Activated CD8-positive, alpha-beta memory T cell treated with anti-CD3 and anti-CD28 coated beads, Interleukin-2, amount 10 ng/mL, durations not matched to agents 7 days and 5 days (primary cell): ENCODE data around the gene RRAS. TPM values are rescaled to one million over a fixed set of nuclear protein-coding genes. Genes with fewer than 3 reads are reported as not detected.
A peak's percentile ranks its signal among the peaks of the same experiment; 100 is the strongest.
"Not testable (repeated sequence)": the region's sequence is repeated elsewhere in the genome, so short reads cannot be mapped to it uniquely, and the experiment has no call there.

Source experiments
- ATAC-seq: fragments of 150-1000 bp; cut with Tn5 transposase; one replicate; pipeline ENCODE4 v1.10.0; 2021; ENCODE audit warnings: moderate library complexity
- CTCF ChIA-PET: fragments of 350-600 bp; sonication (Branson Sonifier 250); formaldehyde crosslinking; loops from one replicate; lab custom pipeline; 2021; ENCODE audit warnings: antibody characterized with exemption; lab: Charles Lee
- DNase-seq: peaks from one replicate; pipeline ENCODE4 v3.0.0-alpha.2; 2020
- H3K27ac Mint-ChIP-seq: one replicate; pipeline ENCODE4 v1.8.0; 2021; ENCODE audit warnings: mild to moderate bottlenecking, mixed read lengths
- H3K27me3 Mint-ChIP-seq: one replicate; pipeline ENCODE4 v1.8.0; 2021; ENCODE audit warnings: mixed read lengths
- H3K36me3 Mint-ChIP-seq: one replicate; pipeline ENCODE4 v1.8.0; 2021; ENCODE audit warnings: mild to moderate bottlenecking, mixed read lengths
- H3K4me1 Mint-ChIP-seq: one replicate; pipeline ENCODE4 v1.8.0; 2021; ENCODE audit warnings: mixed read lengths
- H3K4me3 Mint-ChIP-seq: one replicate; pipeline ENCODE4 v1.8.0; 2021; ENCODE audit warnings: mild to moderate bottlenecking, moderate library complexity, mixed read lengths
- H3K9me3 Mint-ChIP-seq: one replicate; pipeline ENCODE4 v1.8.0; 2022; ENCODE audit warnings: low read depth, mixed read lengths
- total RNA-seq, 2 experiments: library from RNA; stranded (reverse); gene quantifications; one replicate each; pipeline ENCODE4 v1.2.3, GENCODE V29; 2021

RRAS gene
- total RNA-seq, 2 experiments from 2014 or later: 6.6 to 9.6 TPM

DNA sequence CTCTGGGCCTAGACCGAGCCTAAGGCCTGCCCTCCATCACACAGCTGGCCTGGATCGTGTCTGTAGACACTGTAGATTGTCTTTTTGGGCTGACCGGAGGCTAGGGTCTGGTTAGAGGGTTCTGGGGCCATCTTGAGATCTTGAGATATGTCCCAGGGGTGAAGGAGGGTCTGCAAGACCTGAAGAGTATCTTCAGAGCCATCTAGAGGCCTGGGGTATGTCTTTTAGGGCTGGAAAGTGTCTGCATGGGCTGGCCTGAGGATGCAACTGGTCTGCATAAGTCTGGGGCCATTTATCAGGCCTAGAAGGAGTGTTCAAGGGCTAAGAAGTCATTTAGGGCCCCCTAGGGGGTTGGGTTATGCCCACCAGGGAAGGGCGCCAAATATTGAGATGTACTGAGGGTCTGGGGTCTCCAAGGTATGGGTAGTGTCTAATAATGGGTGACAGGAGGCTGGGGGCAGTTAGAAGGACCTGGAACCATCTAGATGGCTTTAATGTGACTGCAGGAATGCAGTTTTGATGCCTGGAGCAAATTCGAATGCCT lies 2.6 kb upstream of the RRAS start:
- DNase-seq: no peak
- Mint-ChIP-seq H3K27ac (peak overlapping the region; percentile 99), H3K27me3 (peaks cover 6% of the 10 kb centered on the region), H3K36me3 (peaks cover 7% of the 10 kb centered on the region), H3K4me3 (peak overlapping the region; percentile 93), H3K4me1 (peaks cover 44% of the 10 kb centered on the region), H3K9me3 (no peaks in the 10 kb centered on the region)
- no peak for ATAC-seq
- CTCF ChIA-PET: interaction anchor here (0.7 to 4.9 kb wide), 11 partner anchors 13 to 153 kb away, joined by 3 to 54 read pairs (median 5); partner anchors contain the start of genes BCL2L12, IRF3 and PRMT1

DNA sequence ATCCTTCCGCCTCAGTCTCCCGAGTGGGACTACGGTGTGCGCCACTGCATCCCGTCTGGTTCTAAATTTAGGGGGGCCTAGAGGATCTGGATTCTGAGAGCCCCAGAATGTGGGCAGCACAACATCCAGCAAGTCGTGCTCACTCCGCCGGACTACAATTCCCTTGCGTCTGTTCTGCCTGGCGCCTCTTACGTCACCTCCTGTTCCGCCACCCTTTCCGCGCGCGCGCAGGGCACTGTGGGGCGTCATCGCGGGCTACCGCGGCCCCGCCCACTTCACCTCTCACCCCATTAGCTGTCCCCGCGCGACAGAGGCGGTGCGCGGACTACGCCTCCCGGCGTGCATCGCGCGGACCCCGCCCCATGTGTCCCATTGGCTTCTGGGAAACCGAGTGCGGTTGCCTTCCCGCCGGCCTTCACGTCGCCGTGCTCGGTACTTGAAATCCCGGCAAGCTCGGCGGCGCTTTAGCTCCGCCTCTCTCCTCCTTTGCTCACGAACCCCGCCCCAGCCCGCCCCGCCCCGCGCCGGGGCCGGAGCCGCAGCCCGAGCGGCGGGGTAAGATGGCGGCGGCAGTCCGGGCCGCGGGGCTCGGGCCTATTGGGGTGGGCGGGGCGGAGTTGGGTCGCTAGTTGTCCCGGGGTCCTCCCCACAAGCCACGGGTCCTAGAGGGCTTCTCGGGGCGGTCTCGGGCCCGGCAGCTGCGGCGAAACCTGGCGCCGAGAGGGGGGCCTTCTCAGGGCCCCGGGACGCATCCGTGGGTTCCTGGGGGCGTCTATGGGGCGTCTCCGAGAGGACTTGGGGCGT lies 1.9 kb upstream of the RRAS start, which contains the start of gene SCAF1:
SCAF1 (plus strand) TSS at position 522 of the 804 bp plus-strand sequence. CDS start 2,818 bp downstream, outside the sequence.
- ATAC-seq (peak; percentile 63), DNase-seq (peak; percentile 100)
- H3K4me1 Mint-ChIP-seq: peaks cover 44% of the 10 kb centered on the region
- H3K36me3 Mint-ChIP-seq: peaks cover 7% of the 10 kb centered on the region
- peak within 1 kb of the TSS; percentile 93 for H3K4me3 Mint-ChIP-seq
- H3K27ac Mint-ChIP-seq: peak within 1 kb of the TSS; percentile 99
- no peaks in the 10 kb centered on the region for H3K9me3 Mint-ChIP-seq
- H3K27me3 Mint-ChIP-seq: peaks cover 6% of the 10 kb centered on the region
- CTCF ChIA-PET: interaction anchor here (0.7 to 4.9 kb wide), 8 partner anchors 23 to 153 kb away, joined by 3 to 54 read pairs (median 4); partner anchors contain the start of genes BCL2L12, IRF3 and PRMT1

DNA sequence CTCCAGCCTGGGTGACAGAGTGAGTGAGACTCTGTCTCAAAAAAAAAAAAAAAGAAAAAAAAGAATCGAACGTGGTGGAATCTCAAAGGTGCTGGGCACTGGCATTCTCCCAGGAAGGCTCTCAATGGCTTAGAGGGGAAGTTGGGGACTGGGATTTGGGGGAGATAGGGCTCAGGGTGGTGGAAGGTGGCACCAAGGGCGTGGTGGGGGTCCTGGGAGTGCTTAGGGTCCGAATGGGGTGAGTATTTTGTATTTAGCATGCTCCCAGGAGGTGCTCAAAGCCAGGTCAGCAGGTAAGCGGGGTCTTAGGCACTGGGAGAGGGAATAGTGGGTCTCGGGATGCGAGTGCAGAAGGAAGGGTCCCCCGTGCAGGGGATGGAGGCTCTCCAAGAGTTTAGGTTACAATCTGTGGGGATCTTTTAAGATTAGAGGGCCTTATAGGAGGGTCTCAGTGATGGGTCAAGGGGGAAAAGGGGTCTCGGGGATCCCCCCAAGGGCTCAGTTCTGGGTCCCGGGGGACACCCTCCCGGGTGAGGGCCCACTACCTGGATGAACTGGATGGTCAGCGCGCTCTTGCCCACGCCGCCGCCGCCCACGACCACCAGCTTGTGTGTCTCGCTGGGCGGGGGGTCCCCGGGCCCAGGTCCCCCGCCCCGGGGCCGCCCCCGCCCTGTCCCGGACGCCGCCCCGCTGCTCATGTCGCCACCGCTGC lies 386 bp downstream of the RRAS start:
- CTCF ChIA-PET: interaction anchor here (0.9 to 4.9 kb wide), 10 partner anchors 33 to 646 kb away, joined by 3 to 54 read pairs (median 5); partner anchors contain the start of genes GYS1, NOSIP, PRMT1 and PRR12
- peak overlapping the region; percentile 41 for H3K27ac Mint-ChIP-seq
- H3K36me3 Mint-ChIP-seq: peaks cover 4% of the 10 kb centered on the region
- H3K4me1 Mint-ChIP-seq: peaks cover 44% of the 10 kb centered on the region
- peak overlapping the region; percentile 93 for H3K4me3 Mint-ChIP-seq
- peaks cover 6% of the 10 kb centered on the region for H3K27me3 Mint-ChIP-seq
- ATAC-seq (no peak), DNase-seq (no peak)
- no peaks in the 10 kb centered on the region for H3K9me3 Mint-ChIP-seq

DNA sequence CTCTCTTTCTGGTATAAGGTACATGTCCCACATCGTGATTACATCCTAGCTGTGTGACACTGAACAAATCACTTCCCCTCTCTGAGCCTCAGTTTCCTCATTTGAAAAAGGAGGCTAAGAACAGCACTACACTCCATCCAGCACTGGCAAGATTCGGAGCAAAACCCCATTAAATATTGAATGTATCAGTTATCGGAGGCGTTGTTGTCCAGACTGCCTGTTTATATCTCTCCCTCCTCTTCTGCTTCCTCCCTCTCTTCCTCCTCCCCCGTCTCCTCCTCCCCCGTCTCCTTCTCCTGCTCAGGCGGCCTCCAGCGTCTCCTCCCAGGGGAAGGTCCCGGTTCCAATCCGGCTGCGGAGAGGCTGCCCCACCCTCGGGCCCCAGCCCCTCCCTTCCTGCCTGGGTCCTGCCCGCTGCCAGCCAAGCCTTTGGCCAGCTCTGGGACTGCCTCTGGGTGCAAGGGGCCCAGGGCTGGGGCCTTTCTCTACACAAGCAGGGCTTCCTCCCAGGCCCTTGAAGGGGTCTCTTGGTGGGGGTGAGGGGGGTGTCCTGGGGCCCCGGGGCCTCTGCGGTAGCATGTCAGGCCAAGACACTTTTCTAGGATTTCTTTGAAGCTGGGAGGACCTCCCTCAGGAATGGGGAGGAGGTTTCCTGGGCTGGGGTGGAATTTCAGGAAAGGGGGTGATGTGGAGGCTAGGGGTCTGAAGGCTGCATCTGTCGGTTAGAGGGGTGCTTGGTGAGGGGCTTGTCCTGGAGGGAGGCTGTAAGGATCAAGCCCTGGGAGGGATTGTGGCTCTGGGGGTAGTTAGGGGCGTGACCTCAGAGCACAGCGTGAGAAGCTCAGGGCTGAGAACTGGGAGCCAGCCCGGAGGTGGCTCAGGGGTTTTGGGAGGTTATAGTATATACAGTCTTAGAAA lies 1.9 kb downstream of the RRAS start:
- H3K27ac Mint-ChIP-seq: no peak overlapping the region
- CTCF ChIA-PET: interaction anchor here (0.6 to 3.5 kb wide), 2 partner anchors 19 to 35 kb away, joined by 3 to 11 read pairs; no protein-coding TSS in a partner anchor

DNA sequence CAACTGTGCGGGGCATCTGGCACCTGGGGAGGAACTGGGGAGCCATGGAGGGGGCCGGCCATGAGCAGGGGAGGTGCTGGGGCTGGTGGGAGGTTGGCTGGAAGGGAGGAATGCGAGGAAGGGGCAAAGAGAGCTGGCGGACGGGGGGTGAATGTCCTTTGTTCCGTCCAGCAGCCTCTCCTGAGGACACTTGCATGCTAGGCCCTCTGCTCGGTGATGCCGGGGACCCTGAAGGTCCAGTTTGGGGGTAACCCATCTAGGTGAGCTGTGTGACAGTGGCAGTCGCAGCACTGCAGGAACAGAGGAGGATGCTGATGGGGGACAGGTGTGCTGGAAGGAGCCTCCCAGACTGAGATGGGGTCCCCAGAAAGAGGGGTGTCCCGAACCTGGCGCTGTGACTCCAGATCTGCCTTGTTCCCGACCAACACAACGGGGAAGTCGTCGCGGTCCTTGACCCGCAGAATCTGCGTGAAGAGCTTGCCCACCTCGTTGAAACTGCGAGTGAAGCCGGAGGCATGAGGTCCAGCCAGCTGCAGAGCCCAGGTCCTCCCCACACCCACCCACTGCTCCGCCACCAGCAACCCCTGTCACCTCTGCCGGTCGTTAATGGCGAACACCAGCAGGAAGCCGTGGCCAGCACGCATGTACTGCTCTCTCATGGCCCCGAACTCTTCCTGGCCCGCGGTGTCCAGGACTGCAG lies 3.6 kb downstream of the RRAS start:
- CTCF ChIA-PET: interaction anchor here (3.5 kb wide), 1 partner anchor 36 kb away, joined by 11 read pairs; no protein-coding TSS in a partner anchor
- Mint-ChIP-seq H3K9me3 (no peaks in the 10 kb centered on the region), H3K27me3 (peaks cover 6% of the 10 kb centered on the region), H3K27ac (no peak overlapping the region), H3K4me1 (peaks cover 19% of the 10 kb centered on the region), H3K4me3 (no peak overlapping the region), H3K36me3 (no peaks in the 10 kb centered on the region)
- no peak for ATAC-seq
- DNase-seq: no peak

More for the DNA sequence above, 1.9 kb downstream of the RRAS start:
- Mint-ChIP-seq H3K4me3 (peak overlapping the region; percentile 28), H3K36me3 (no peaks in the 10 kb centered on the region), H3K27me3 (peaks cover 6% of the 10 kb centered on the region), H3K4me1 (peaks cover 29% of the 10 kb centered on the region), H3K9me3 (no peaks in the 10 kb centered on the region)
- no peak for DNase-seq
- no peak for ATAC-seq

DNA sequence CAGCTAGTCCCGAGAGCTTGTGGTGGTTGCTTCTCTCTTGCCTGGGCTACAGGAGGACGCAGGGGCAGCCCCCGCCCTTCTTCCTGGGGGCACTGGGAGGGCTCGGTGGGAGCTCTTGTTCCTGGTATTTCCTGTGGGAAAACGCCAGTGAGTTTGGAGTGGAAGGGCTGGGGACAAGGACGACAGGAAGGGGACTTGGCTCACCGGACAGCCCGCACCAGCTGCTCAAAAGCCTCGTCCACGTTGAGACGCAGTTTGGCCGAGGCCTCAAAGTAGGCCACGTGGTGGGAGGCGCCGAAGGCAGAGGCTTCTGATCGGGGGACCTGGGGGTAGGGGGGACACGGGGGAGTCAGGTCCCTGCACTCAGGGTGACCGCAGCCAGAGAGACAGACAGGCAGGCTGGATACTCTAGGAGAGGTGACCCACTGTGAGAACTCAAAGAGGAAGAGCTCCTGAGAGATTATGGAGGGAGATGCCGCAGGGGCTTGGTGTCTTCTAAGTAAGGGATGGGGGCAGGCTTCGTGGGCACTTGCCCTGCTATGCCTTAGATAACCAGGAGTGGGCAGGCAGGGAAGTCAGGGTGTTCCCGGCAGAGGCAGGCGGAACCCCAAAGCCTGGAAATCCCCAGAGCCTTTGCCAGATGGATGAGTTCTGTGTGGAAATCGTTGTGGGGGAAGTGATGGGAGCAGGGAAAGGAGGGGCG lies 4.3 kb downstream of the RRAS start:
- Mint-ChIP-seq H3K4me1 (peaks cover 15% of the 10 kb centered on the region), H3K9me3 (no peaks in the 10 kb centered on the region), H3K36me3 (no peaks in the 10 kb centered on the region), H3K27ac (no peak overlapping the region), H3K4me3 (no peak overlapping the region), H3K27me3 (peaks cover 6% of the 10 kb centered on the region)
- CTCF ChIA-PET: interaction anchor here (3.5 kb wide), 1 partner anchor 37 kb away, joined by 11 read pairs; no protein-coding TSS in a partner anchor
- no peak for ATAC-seq
- no peak for DNase-seq

DNA sequence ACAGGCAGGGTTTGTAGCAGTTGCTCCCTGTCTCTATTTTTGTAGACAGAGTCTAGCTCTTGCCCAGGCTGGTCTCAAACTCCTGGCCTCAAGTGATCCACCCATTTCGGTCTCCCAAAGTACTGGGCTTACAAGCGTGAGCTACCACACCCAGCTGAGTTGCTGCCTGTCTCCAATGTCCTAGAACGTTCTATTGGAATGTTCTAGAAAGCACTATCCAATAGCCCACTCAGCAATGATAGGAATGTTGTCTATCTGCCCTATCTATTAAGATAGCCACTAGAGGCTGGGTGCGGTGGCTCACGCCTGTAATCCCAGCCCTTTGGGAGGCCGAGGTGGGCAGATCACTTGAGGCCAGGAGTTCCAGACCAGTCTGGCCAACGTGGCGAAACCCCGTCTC lies 6.7 kb downstream of the RRAS start:
- ATAC-seq, H3K4me3 Mint-ChIP-seq, H3K9me3 Mint-ChIP-seq, CTCF ChIA-PET, H3K4me1 Mint-ChIP-seq, DNase-seq, H3K36me3 Mint-ChIP-seq, H3K27ac Mint-ChIP-seq, H3K27me3 Mint-ChIP-seq: not testable (repeated sequence)

DNA sequence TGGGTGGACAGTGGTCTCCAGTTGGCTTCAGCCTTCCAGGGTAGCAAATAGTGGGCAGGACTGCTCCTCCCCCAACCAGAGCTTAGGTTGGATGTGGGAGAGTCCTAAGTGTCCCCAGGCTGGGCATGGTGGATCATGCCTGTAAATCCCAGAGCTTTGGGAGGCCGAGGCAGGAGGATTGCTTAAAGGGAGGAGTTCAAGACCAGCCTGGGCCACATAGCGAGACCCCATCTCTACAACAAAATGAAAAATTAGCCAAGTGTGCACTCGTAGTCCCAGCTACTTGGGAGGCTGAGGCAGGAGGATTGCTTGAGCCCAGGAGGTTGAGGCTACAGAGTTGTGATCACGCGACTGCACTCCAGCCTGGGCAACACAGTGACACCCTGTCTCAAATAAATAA lies 7.4 kb downstream of the RRAS start:
- DNase-seq: no peak

DNA sequence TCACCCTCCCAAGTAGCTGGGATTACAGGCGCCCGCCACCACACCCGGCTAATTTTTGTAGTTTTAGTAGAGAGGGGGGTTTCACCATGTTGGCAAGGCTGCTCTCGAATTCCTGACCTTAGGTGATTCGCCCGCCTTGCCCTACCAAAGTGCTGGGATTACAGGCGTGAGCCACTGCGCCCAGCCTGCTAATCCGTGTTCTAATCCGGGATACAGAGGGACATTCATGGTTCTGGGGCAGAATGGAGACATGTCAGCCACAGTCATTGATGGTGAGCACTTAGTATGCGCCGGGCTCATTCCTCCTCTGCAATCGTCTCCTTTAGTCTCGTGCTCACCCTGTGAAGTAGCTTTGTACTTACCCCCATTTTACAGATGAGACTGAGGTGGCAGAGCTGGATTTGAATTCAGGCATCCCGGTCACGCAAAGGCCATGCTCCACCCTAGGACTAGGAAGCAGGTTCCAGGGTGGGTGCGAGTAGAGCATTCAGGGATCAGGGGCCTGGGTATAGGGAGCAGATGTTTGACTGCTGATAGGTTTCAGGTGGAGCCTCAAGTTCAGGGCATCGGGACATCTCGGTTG lies 8.2 kb downstream of the RRAS start:
- H3K36me3 Mint-ChIP-seq: peaks cover 10% of the 10 kb centered on the region
- CTCF ChIA-PET: interaction anchor here (0.7 kb wide), 1 partner anchor 16 kb away, joined by 6 read pairs; no protein-coding TSS in a partner anchor
- no peak overlapping the region for H3K4me3 Mint-ChIP-seq
- H3K27me3 Mint-ChIP-seq: no peaks in the 10 kb centered on the region
- no peaks in the 10 kb centered on the region for H3K4me1 Mint-ChIP-seq
- no peak for DNase-seq
- no peak for ATAC-seq
- H3K27ac Mint-ChIP-seq: no peak overlapping the region
- H3K9me3 Mint-ChIP-seq: no peaks in the 10 kb centered on the region

More for the DNA sequence above, 7.4 kb downstream of the RRAS start:
- CTCF ChIA-PET: no interaction called here
- no peaks in the 10 kb centered on the region for H3K27me3 Mint-ChIP-seq
- no peaks in the 10 kb centered on the region for H3K9me3 Mint-ChIP-seq
- ATAC-seq: no peak
- no peak overlapping the region for H3K27ac Mint-ChIP-seq
- H3K4me3 Mint-ChIP-seq: no peak overlapping the region
- H3K36me3 Mint-ChIP-seq: peaks cover 6% of the 10 kb centered on the region
- H3K4me1 Mint-ChIP-seq: no peaks in the 10 kb centered on the region

DNA sequence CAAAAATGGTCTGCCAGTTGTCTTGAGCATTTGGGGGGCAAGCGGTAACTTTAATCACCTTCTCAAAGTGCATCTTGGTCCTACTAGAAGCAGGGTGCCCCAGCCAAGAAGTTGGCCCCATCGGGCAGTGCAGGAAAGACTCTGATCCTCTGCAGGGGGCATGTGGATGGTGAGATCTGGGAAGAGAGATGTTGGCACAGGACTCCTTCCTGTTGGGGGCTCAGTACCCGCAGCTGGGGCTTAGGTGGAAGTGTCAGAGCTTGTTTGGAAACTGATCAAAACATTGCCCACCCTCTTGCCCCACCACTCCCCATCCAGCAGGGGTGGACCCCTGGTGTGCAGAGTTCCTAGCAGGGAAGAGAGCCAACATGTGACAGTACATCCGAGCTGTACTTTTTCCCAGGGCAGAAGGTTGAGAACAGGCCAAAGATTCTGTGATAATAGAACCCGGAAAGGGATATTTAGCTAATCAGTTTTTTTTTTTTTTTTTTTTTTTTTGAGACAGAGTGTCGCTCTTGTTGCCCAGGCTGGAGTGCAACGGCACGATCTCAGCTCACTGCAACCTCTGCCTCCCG lies 8.8 kb downstream of the RRAS start:
- Mint-ChIP-seq H3K27me3 (no peaks in the 10 kb centered on the region), H3K27ac (no peak overlapping the region), H3K9me3 (no peaks in the 10 kb centered on the region), H3K4me1 (no peaks in the 10 kb centered on the region), H3K36me3 (peaks cover 10% of the 10 kb centered on the region), H3K4me3 (no peak overlapping the region)
- no peak for DNase-seq
- CTCF ChIA-PET: interaction anchor here (0.7 kb wide), 1 partner anchor 17 kb away, joined by 6 read pairs; no protein-coding TSS in a partner anchor
- ATAC-seq: no peak

DNA sequence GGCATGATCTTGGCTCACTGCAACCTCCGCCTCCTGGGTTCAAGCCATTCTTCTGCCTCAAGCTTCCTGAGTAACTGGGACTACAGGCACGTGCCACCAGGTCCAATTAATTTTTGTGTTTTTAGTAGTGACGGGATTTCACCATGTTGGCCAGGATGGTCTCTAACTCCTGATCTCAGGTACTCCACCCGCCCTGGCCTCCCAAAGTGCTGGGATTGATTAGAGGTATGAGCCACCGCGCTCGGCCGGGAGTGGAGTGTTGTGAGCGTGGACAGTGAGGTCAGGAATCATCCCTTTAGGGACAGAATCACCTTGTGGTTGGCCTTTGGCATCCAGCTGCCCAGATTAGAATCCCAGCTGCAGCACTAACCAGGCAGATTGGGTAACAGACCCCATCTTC lies 10.3 kb downstream of the RRAS start:
- ATAC-seq (no peak), DNase-seq (no peak)
- Mint-ChIP-seq H3K27me3 (no peaks in the 10 kb centered on the region), H3K27ac (no peak overlapping the region), H3K4me3 (no peak overlapping the region), H3K36me3 (peaks cover 10% of the 10 kb centered on the region), H3K9me3 (no peaks in the 10 kb centered on the region), H3K4me1 (no peaks in the 10 kb centered on the region)
- CTCF ChIA-PET: no interaction called here
